Measurements from ENCODE around the gene HSD3B2.
A peak's percentile ranks its signal among the peaks of the same experiment; 100 is the strongest.

Gene HSD3B2

DNA sequence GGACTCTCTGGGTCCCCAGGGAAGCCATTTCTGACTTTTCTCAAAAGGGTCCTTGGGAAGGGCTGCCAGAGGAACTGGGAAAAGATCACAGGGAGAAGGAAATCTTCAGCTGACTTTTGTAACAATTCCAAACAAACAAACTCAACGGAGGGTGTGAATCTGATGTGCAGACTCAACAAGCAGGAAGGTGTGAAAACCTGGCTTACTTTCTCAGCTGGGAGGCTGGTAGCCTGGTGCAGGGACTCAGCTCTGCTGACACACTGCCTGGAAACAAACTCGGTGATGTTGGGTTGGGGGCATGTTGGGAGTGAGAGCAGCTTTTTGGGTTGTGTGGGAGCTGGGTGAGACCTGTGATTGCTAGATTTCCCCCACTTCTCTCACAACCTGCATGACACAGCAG, 10.2 kb upstream of the HSD3B2 start:
- no peak for DNase-seq

DNA sequence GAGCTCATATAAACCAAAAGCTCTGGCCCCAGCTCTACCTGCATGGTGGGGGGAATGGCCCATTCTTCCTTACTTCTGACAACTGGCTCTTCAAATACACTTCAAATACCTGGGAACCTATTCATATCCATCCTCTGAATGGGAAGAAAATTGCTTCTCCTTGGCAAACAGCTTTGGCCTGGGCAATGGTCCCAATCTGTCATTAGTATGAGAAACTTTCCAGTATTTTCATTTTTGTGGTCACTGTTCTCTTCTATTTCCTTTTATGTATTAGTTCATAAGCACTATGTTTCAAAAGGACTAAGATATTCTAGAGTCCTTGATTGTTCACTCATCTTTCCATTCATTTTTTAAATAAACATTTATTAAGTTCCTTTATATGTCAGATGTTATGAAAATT, 5.2 kb upstream of the HSD3B2 start:
- no peak for DNase-seq

DNA sequence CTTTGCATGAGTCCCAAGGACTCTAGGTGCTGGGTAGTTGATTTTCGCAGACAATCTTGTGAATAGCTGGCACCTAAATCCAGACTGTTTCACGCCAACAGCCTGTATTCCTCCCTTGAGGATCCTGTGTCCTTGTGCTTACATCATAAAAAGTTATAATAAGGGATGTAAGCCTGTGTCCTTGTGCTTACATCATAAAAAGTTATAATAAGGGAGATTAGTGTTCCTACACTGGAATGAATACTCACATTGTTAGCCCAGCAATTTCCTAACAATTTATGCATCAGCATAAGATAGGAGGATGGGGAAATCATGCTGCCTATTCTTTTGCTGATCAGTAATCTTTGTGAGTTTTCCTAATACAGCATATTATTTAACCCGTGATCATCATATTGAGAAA, 4.0 kb upstream of the HSD3B2 start:
- DNase-seq = no peak

DNA sequence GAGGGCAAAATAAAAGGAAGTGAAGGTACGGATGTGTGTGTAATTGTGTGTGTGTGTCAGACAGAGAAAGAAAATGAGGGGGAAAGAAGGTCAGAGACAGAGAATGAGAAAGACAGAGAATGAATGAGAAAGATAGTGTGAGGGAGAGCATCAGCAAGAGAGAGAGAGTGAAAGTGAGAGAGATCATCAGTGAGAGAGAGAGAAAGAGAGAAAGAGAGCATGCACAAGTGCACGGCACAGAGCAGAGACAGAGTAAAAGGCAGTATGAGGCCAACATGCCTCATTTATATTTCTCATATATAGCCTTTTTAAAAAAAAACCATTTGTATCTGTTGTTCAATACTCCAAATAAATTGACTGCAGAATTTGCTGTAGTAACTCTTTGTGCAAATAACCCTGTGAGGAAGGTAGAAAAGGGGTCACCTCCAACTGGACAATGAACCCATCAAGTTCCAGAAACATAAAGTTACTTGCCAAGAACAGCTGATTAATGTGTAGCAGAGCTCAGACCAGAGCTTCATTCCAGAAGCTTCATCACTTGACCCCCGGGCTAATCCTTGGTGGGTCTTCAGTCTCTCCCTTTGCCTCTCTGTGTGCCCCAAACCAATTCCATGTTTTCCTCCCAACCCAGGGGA, 1.2 kb downstream of the HSD3B2 start:
- no peak for DNase-seq

DNA sequence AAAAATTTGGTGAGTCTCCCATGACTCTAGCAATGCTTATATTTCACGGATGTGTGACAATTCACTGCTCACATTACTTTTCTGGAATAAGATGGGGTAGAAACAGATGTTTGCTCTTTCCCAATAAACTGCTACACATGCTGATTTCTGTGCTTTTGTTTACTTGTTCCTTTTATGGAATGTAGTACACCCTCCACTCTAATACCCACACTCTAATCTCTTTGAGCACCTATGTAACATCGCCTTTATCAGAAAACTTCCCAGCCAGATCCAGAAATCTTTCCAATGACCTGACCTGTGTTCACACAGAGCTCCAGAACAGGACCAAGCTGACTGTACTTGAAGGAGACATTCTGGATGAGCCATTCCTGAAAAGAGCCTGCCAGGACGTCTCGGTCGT, 4.2 kb downstream of the HSD3B2 start:
- DNase-seq = no peak

DNA sequence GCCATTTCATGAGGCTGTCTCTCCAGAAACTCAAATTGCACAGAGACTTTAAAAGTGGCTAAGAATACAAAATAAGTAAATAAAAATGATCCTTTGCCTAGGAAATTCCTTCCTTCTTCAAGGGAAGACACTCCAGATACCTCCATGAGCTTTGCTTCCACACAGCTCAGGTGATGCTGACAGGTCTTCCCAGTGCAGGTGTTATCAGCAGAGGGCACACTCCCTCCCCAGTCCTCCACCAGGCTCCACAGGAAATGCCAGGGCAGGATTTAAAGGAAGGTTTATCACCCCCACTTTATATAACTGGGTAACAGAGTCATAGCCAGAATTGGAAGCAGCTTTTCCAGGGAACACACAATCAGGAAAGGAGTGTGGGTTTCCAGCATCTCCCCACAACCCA, 5.7 kb downstream of the HSD3B2 start:
- DNase-seq = no peak

DNA sequence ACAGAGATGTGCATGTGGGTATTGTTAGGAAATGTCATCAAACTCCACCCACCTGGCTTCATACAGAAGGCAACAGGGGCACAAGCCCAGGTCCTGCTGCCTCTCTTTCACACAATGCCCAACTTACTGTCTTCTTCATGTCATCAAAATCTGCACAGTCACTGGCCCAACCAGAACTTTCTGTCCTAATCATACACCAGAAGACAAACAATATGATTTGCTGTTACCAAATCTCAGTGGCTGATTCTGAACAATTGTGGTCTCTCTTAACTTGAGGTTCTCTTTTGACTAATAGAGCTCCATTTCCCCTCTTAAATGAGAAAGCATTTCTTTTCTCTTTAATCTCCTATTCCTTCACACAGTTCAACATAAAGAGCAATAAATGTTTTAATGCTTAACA, 7.7 kb downstream of the HSD3B2 start:
- no peak for DNase-seq

DNA sequence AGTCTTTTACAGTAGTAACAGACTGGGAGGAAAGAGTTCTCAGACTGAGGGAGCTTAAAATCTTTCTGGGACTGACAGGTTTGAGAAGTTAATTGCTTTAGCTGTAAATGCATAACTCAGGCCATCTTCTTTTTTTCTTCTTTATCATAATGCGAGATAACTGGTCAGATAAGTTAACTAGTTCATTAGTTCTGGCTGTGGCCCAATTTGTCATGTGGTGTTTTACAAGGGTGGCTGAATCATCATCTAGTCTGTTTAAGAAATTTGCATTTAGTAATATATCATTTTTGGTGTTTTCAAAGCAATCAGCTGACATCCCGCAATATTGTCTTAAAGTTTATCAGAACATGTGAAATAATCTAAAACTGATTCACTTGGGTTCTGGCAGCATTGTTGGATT, 14.0 kb downstream of the HSD3B2 start:
- DNase-seq = no peak

DNA sequence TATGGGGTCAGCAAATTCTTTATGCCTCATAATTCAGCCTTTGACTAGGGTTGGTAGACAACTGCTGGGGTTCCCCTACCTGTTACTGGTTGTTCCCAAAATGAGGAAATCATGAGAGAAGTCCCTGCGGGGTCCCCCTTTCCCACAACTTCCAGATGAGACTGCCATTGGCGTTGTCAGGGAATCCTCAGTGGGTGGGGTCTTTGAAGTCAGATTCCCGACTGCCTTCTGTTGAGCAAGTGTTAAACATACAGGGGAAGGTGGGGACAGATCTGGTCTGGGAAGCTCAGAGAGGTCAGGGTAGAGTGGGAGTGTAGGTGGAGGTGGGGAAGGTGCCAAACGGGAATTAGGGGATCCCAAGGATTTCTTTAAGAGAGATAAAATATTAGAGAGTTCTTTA, 14.7 kb downstream of the HSD3B2 start:
- no peak for DNase-seq

DNA sequence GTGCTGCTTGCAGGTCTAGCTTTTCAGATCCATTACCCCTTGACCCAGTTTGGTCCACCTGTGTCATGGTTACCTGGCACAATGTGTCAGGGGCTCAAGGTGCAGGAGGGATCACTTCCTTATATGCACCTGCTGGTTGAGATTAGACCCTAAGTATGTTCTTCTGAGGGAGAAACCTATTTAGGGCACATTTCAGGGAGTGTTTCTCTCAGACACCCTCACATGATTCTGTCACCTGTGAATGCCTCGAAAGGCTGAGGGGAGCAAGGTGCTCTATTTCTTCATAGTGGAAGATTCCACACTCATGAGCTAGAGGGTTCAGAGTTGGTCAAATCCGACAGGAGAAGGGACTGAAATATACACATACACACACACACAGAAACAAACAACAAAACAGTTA, 15.5 kb downstream of the HSD3B2 start:
- DNase-seq = no peak

DNA sequence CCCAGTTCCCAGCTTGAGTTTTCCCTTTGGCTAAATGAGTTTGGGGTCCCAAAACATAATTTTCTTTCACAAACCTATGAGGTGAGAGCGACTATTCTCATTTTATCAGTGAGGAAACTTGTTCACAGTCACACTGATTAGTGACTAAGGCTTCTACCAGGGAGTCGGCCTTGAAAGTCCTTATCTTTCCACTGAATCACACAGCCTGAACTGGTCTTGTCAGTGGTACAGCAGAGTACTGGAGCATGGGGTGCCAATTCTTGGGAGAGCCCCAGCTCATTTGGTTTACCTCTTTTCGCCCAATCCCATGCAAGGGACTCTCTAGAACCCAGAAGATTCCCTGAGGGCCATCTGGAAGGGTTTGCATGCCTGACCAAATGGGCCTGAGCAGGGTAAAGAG, 16.9 kb downstream of the HSD3B2 start:
- no peak for DNase-seq

DNA sequence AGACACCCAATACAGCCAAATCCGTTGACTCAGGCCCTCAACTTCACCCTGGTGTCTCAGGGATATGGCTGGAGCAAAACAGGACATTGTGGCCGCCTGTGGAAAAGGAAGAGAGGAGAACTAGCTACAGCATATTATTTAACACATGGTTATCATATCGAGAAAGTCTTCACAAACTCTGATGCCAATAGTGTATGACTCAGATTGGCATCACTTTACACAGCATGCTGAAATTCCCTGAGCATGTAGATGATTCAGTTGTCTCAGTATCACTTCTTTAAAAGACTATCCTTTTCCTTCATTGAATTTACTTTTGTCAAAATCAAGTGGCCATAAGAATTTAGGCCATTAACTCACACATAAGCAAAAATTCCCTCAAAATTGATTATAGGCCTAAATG, 20.1 kb downstream of the HSD3B2 start:
- no peak for DNase-seq

DNA sequence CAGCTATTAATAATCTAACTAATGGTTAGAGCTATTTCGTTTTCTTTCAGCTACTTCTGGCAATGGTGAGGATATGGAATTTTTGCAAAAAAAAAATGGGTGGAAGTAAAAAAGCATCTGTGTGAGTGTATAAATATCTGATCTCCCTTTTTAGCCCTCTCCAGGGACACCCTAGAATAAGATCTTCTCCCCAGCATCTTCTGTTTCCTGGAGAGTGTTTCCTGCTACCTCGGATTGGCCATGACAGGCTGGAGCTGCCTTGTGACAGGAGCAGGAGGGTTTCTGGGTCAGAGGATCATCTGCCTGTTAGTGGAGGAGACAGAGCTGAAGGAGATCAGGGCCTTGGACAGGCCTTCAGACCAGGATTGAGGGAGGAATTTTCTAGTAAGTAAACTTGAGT, 23.8 kb downstream of the HSD3B2 start:
- DNase-seq = no peak

DNA sequence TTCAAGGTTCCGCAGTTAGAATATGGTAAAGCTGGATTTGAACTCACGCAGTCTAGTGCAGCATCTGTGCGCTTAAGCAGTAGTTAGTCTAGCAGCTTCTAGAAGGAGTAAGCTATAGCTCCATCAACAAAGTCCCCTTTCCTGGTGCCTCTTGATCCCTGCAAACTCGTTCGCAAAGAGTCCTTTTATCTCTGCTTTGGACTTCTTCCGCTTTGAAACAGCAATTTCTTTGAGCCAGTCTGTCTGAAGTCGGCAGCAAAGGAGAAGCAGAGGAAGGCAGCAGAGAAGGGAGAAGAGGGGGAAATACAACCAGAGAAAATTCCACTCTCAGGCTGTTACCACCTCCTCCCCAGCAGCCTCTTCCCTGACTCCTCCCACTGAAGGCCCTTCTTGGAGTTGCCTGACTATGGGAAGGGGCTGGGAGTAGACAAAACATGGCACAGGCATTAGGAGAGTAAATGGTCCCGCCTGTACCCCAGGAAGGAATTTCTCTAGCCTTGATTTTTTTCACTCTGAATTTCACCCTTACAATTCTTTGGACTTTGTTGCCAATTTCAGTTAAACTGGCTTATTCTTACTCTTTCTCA, 25.9 kb downstream of the HSD3B2 start:
- no peak for DNase-seq

DNA sequence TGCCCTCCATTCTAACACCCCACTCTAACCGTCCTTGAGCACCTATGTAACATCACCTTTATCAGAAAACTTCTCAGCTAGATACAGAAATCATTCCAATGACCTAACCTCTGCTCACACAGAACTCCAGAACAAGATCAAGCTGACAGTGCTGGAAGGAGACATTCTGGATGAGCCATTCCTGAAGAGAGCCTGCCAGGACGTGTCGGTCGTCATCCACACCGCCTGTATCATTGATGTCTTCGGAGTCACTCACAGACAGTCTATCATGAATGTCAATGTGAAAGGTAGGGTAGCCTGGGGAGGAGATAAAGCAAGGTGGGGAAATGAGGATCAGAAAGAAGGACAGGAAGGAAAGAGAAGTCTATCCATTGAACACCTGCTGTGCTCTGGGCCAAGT, 27.8 kb downstream of the HSD3B2 start:
- no peak for DNase-seq

DNA sequence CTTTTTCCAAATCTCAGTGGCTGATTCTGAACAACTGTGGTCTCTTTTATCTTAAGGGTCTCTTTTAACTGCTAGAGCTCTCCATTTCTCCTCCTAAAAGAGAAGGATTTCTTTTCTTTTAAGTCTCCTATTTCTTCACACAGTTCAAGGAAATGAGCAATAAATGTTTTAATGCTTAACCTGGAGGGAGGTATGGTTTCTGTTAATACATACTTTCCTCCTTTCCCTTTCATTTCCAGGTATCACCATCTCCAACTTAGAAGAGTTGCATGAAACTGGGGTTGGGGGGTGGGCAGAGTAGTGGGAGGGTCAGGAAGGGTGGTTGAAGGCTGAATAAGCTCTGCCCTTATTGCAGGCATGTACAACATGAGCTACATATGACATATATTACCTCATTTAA, 31.4 kb downstream of the HSD3B2 start:
- no peak for DNase-seq

DNA sequence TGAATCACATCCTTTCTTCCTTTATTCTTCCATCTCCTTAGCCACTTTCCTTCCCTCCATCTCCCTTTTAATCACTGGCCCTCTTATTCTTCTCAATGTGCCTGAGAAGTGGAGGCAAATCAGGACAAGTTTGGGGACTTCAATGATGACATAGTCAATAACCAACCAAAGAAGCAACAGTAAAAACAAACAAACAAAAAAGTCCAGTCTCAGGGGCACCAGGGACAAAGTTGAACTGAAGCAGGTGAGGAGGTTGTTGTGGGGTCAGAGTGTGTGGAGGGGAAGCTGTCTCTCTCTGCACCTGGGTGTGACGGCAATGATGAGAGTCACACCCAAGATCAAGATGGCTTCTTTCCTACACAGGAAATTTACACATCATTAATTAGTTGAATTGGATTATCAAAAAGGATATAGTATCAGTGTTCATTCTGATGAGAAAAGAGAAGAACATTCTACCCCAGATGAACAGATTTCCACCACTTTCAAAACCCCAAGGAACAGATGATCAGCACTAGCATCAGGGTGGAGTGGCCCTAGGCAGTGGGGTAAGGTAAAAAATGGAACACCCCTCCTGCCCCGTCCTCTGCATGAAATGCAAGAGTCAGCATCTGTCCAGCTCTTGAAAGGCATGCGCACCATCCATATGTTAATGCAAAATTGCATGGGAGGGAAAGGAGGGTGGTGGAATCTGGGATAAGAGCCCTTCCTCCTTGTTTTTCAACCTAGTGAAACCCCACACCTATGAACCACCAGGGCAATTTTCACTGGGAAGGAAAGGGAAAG, 32.6 kb downstream of the HSD3B2 start:
- DNase-seq = no peak

DNA sequence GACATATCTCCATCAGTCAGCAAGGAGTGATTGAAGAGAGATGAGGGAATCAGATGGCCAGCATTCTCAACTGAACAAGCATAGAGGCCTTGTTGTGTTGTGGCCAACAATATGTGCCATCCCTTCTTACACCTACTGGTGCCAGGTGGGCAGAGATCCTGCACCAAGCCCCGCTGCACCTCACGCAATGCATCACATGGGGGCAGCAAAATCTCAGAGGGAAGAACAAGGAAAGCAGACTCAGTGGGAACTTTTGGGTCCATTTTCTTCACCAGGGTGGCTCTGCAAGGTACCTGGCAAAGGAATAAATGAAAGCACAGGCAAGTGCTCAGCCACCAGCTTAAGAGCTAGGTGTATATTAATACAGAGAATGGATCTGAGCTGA, 33.2 kb downstream of the HSD3B2 start:
- DNase-seq = no peak

DNA sequence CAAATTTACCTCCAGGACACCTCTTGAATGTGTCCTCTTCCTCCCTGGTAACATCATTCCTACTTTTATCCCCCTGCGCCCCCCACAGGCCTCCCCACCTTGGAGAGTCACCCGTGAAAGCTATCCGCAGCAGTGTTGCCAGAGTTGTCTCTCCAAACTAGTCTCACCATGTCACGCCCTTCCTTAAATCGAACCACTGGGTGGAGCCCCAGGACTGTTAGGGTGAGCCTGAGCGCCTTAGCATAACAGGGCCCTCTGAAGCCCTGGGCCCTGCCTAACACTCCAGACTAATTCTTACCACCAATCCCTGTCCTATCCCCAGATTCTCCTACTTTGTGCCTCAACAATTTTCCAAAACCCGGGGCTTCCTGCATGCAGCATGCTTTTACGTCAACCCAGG, 35.0 kb downstream of the HSD3B2 start:
- peak; percentile 10 for DNase-seq

DNA sequence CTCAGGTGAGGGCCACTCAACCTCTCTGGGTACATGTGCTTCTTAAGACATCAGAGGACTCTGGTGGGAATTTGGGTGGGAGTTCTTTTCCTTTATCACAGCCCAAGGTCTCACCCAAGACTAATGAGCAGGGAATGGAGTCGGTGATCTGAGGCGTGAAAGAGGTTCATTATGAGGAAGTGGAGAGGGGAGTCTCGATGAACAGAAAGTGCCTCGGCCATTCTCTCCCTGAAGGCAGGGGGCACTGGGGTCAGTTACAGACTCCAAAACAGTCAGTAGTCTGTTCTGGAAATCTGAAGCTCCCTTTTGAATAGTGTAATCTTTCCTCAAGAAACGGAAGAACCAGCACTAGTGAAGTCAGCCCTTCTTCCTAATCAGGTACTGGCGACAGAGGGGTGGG, 36.2 kb downstream of the HSD3B2 start:
- DNase-seq = no peak

DNA sequence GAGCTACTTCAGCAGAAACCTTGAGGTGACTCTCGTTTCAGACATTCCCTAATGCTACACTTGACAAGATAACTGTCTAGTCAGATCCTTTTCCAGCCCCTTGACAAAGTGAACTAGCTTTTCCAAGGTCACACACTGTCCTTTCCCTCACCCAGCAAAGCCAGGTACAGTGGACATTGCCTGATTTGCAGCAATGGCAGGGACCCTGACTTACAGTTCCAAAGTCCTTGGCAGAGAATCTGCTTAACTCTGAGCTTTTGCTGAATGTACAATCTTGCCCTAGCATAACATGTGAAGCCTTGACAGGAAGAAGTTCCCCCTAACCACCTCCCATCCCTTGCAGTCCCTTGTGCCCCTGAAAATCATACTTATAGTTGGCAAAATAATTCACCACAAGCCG, 37.1 kb downstream of the HSD3B2 start:
- no peak for DNase-seq

DNA sequence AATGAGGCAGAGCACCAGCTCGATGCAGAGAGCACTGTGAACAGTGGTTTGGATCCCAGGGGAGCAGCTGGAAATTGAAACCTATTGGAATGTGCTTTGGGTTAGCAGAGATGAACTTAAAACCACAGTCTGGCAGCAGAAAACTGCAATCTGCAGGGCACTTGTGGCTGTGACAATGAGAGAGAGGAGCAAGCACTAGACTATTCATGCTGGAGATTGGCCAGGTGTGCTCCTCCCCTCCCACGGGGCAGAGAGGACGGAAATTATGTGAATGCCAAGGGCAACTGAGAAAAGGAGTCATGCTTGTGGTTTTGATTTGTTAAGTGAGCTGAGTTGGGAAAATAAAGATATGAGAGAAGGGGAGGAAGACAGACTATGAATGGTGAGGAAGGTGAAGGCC, 38.1 kb downstream of the HSD3B2 start:
- no peak for DNase-seq

DNA sequence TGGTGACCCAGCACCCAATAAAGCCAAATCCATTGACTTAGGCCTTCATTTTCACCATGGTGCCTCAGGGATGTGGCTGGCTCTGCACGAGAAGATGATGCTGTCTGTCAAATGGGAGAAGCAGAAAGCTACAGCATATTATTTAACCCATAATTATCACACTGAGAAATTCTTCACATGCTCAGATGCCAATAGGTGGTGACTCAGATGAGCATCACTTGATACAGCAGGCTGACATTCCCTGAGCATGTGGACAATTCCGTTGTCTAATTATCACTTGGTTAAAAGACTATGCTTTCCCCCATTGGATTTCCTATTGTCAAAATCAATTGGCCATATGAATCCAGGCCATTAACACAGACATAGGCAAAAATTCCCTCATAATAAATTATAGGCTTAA, 48.0 kb downstream of the HSD3B2 start:
- DNase-seq = no peak

DNA sequence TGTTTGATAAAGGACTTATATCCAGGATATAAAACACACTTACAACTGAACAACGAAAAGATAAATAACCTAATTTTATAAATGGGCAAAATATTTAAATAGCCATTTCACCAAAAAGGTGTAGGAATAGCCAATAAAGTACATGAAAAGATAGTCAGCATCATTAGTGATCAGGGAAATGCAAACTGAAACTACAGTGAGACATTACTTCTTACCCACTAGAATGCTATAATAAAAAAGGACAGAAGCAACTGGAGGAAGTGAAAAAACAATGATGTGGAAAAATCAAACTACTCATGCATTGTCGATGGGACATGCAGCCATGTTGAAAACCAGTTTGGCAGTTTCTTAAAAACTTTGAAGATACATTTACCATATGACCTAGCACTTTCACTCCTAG, 48.6 kb downstream of the HSD3B2 start:
- no peak for DNase-seq

DNA sequence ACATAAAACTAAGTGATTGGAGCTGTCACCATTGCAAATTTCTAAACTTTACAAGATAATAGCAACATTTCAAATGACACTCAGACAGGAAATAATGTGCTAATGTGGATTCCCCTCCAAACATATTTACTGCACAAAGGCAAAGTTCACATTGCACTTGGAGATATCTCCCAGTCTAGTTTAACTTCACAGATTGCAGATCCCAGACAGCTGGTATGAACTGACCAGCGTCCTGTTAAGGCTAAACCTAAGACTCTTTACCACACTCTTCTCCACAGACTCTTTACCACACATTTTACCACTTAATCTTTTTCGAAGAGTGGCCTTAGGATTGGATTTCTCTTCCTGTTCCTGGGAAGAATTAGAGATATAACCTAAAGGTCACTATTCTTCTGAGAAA, 51.5 kb downstream of the HSD3B2 start:
- no peak for DNase-seq

Measured in hematopoietic multipotent progenitor cell treated with erythropoietin and hydrocortisone succinate and interleukin-3 and kit ligand, for 8 days (in vitro differentiated cells).